NCI-H1436 (cell line): Measurements from ENCODE around the gene EHF.
A peak's percentile ranks its signal among the peaks of the same experiment; 100 is the strongest.
"Not testable (repeated sequence)": the region's sequence is repeated elsewhere in the genome, so short reads cannot be mapped to it uniquely, and the experiment has no call there.

ENCODE experiments used
- DNase-seq: peaks from one replicate; lab custom pipeline; 2025; lab: John Stamatoyannopoulos, UW

EHF gene

DNA sequence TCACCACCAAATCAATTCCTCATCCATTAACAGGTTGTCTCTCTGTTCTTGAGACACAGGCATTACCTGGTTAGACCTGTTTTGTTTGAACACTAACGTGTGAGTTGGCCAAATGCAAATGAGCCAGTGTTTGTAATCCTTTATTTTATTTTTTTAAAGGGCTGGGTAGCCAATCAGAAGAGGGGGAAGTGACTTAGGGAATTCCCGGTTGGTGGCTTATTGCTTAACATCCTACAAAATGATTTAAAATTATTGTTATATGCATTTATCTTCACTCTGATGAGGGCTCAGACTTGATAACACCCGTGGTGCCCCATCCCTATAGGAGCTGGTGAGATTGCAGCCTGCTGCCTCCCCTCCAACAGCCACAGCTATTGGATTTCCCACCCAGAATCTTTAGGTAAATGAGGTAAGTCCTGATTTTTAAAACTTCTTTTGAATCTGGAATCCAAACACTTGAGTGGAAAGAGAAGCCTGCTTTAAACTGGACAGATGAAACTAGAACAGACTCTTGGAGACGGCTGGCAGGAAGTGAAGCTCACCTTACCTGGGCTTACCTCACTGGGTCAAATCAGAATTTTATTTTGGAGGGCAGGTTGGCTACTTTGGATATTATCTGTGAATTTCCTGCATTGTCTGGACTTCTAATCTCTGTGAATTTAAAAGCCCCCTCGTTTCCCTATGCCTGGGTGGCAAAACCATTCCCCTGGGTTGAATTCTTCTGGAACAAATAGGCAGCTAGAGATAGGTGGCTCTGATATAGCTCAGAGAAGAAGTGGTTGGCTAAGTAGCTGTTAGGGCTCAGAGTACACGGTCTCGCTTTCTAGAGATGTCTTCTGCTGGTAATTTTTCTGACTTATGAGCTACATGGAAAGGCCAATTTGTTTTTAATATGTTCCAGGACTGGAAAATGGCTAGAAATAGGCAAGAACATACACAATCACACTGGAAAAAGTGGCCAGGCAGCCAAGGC is at the start of gene EHF:
TSS of gene EHF (plus strand) at position 274 of the 973 bp plus-strand sequence. CDS start 21,538 bp downstream, outside the sequence.
- DNase-seq = no peak

DNA sequence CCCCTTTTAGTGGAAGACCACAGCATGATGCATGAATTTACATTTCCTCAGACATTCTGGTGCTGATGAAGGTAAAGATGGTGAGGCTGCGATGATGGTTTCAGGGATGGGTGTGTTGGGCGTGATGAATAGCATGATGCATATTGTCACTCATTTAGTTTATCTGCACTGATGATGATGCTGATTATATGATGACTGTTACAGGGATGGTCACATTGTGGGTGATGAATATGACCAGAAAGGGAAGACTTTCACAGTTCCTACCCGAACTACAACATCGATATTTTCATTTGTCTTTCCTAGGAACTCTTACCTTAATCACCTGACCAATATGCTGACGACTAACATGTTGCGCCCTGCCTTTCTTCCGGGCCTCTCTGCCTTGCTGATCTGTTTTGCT is 47.4 kb upstream of the EHF start:
- DNase-seq = no peak

DNA sequence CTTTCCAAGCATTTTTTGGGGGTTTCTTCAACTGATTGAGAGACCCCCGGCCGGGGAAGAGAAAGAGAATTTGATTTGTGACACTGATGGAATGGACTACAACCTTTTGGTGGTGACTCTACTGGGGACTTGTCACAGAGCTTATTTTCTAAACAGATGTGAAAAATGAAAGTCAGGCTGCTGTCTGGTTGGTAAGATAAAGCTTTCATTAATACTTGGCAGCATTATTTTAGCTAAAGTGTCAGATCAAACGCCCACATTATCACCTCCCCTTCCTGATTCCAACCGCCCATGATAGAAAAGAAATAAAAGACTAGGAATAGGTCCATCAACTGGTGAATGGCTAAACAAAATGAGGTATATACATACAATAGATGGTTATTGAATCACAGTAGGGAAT is 45.6 kb upstream of the EHF start:
- no peak for DNase-seq

DNA sequence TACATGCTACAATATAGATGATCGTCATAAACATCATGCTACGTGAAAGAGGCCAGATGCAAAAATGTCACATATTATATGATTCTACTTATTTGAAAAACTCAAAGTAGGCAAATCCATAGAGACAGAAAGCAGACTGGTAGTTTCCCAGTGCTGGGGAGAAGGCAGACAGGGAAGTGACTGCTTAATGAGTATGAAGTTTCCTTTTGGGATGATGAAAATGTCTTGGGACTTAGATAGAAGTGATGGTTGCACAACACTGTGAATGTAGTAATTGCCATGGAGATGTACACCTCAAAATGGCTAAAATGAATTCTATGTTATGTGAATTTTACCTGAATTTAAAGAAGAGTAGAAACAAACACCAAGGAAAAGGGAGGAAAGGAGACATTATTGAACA is 45.2 kb upstream of the EHF start:
- no peak for DNase-seq

DNA sequence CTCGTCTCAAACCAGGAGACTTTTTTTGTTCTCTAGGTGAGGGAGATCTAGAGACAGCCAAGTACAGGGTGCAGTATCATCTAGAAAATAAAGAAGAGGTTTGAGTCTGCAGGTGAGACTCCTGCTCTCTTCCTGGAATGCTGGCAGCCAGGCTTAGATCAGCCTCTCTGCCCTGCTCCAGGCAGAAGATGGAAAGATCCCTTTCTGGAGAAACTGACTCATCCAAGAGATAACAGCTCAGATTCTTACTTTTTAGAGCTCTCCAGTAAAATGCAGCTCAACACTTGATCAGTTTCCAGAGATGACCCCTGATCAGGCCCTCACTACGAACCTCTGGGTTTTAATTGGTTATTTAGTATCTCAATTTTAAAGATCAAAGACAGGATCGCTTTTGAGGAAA is 44.6 kb upstream of the EHF start:
- no peak for DNase-seq

DNA sequence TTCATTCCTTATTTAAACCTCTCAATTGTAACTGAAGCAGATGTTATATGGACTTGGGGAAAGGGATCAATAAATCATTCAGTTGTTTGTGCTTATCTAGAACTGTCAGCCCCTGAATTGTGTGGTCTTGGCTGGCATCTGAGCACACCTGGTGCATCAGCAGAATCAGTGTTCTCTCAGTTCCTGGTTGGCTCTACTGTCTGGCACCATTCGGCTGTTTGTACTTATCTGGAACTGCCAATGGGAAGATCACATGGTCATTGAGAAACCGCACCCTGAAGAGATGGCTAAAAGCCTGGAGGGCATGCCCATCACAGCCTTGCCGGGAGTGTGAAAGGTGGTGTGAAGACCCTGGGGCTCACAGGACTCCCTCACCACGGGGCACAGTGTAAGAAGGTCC is 37.1 kb upstream of the EHF start:
- no peak for DNase-seq

DNA sequence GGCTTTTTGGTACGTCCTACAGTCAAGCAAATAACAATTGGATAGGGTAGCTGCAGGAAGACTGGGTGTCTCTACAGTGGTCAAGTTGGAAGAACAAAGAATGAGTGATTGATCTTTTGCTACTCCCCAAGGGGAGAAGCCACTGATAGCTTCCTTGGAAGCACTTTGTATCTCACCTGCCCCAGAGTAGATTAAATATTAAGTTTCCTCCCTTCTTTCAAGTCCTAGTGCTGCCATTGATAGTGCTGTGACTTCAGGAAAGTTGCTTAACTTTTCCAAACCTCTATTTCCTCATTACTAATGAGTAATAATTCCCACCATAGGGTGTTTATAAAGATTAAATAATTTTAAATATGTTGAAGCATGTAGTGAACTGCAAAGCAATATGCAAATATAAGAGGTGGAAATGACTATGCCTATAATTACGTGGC is 35.6 kb upstream of the EHF start:
- DNase-seq = no peak

DNA sequence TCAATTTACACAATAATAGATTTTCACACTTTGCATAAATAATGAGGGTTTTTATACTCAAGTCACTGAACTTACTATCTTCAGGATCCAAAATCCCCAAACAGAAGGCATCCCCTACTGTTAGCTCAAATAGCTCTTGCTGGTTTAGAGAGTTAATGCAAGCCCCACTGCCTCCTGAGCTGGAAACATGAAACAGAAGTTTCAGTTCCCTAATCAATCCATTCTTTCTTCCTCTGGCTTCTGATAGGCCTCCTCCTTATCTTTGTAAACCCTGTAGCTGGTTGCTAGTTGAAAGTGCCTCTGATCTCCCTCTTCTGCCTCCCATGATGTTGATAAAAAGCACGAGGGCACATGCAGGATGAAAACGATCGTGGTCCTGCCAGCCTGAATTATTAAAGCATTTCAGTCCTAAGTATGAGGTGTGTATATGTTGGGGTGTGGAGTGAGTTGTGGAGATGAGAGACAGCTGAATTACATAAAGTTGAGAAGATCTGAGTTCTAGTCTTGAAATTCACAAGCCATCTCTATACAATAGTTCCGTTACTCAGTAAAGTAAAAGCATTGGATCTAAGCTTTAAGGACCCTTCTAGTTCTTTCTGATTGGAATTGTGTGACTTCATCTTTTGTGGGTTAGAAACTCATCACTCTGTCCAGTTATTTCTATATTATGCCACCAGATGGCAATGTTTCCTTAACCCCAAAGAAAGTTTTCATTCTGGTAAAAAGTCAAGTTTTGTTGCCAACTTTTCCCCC is 35.0 kb upstream of the EHF start:
- peak; percentile 25 for DNase-seq

DNA sequence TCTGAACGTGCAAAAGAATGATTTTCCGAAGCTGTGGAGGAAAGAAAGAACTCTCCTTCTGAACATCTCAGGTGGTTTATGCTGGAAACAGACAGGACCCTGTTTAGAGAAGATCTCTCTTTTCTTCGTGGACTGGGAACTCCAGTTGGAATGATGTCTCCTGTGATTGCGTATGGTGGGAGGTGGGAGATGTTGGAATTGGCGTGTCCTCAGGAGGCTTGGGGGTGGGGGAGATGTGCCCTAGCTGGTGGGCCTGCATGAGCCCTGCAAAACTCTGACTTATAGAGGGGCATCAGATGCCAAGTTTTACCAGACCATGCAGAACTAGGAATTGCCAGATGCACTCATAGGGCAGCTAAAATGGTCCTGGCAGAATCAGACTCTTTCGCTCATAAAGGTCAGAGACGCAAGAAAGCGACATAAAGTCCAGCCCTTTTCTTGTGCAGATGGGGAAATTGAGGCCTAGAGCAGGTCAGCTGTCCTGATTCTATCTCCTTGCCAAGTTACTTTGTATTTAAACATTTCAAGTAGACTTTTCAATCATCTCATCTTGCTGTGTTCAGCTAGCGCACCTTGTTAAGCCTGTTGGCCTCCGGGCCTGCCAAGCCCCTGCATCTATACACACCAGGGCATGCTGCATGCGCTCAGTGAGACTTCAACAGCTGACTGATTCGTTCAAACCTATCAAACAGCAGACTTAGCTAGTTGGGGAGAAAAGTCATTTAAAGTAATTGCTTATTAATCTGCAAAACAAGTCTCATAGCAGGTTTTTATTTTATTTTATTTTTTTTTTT is 34.2 kb upstream of the EHF start:
- DNase-seq = no peak

DNA sequence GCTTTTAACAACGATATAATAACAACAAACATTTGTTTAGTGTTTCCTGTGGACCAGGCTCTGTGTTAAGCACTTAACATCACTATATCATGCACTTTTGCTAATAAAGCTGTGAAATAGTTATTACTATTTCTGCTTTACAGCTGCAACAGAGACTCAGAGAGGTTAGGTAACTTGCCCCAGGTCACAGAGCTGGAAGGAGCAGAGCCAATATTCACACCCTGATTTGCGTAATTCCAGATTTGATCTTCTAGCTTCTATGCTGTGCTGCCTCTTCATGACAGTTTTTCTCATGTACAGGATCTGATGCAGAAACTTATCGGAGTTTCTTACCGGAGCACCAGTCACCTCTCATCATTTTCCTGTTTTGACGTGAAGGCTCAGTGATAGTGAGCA is 33.6 kb upstream of the EHF start:
- DNase-seq = no peak

DNA sequence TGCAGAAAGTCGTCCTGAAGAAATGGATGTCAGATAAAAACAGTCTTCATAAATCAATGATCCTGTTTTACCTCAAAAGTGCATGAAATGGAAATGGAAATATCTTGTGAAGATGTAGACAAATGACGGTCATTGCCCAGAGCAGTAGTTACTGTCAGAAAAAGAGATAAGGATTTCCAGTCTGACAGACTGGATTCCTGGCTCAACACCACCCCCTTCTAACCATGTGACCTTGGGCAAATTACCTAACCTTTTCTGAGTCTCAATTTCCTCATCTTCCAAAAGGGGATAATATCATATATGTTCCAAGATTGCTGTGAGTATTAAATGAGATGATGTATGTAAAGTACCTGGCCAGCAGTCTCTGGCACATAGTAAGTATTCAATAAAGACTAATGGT is 32.9 kb upstream of the EHF start:
- no peak for DNase-seq

DNA sequence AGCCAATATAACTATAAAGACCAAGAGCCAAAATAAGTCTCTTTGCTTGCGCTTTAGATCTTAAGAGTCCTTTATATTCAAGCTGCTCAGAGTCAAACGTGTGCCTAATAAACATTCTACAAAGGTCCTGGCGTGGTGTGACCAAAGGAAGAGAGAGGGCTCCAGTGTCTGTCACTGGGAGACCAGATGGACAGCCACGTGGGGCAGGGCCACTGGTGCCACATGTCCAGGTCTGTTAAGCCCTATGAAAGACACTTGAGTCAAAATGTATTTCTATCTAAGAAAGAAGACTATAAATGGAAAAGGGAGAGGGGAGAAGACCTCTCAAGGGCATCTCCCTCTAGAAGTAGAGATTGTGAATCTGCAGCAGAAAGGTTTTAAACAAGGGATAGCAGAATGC is 32.2 kb upstream of the EHF start:
- DNase-seq = no peak

DNA sequence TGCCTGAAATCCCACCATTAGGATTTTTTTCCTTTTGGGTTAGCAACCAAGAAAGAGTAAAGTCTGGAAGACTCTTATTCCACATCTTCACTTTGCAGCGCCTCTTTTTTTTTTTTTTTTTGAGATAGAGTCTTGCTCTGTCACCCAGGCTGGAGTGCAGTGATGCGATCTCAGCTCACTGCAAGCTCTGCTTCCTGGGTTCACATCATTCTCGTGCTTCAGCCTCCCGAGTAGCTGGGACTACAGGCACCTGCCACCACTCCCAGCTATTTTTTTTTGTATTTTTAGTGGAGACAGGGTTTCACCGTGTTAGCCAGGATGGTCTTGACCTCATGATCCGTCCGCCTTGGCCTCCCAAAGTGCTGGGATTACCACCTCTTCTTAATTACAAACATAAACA is 31.7 kb upstream of the EHF start:
- DNase-seq = not testable (repeated sequence)

DNA sequence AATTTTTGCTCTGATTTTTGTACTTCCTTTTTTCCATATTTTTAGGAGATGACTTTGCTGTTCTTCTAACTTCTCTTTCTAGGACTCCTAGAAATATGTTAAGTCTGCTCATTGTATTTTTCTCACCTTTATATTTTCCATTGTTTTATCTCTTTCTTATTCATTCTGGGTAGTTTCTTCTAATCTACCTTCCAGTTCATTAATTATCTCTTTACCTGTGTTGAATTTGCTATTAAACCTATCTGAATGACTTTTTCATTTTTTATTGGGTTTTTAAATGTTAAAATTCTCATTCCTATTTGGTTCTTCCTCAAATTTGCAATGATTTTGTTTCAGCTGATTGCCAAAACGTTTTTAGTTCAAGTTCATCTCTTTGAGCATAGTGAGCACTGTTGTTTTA is 27.8 kb upstream of the EHF start:
- no peak for DNase-seq

DNA sequence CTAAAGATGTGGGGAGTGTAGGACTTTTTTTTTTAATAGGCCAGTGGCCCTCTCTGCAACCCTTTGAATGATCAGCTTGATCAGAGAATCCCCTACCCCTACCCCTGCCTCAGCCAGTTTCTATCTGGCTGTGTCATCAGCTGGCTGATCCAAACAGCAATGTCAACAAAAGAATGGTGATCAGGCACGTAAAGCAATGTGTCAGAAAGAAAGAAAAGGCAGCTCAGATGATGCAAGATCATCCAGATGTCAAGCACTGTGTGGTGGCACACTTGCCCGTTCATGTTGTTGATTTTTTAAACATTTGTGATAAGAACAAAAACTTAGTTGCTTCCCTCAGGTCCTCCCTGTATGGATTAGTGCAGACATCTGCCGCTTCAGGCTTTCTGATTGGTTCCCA is 26.3 kb upstream of the EHF start:
- DNase-seq = no peak

DNA sequence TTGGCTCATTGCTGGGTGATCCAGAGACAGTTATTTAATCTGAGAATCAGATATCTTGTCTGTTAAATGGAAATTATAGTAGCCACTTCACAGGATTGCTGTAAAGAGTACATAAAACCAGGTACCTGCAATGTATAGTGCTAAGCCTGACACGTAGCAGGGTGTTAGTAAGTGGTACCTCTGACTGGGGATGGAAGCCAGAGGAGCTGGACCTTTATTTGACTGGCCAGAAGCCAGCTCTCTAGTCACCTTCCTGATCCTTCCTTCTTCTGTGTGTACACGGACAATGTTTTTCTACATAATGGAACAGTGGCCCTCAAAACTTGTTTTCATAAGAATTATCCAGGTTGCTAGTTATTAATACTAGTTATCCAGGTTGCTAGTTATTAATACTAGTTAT is 25.5 kb upstream of the EHF start:
- DNase-seq = no peak

DNA sequence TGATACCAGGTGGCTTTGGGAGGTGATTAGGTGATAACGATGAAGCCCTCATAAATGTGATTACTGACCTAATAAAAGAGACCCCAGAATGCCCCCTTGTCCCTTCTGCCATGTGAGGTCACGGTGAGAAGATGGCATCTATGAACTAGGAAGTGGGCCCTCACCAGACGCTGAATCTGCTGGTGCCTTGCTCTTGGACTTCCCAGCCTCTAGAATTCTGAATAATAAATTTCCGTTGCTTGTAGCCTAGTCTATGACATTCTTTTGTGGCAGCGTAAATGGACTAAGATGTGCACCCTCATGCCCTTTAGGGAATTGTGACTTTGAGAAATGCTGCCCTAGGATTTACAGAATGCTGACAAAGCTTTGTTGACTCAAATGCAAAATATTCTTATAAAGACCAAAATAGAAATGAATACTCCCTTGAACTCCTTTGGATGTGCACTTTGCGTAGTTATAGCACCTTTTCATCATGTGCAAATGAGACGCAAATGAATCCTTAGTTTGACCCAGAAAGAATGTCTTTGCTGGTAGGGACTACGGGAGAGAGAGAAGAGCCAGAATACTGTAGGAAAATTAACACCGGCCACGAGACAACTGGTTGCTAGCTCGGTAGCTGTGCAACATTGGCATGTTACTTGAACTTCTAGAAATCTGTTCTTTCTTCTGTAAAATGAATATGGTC is 24.8 kb upstream of the EHF start:
- DNase-seq = no peak

DNA sequence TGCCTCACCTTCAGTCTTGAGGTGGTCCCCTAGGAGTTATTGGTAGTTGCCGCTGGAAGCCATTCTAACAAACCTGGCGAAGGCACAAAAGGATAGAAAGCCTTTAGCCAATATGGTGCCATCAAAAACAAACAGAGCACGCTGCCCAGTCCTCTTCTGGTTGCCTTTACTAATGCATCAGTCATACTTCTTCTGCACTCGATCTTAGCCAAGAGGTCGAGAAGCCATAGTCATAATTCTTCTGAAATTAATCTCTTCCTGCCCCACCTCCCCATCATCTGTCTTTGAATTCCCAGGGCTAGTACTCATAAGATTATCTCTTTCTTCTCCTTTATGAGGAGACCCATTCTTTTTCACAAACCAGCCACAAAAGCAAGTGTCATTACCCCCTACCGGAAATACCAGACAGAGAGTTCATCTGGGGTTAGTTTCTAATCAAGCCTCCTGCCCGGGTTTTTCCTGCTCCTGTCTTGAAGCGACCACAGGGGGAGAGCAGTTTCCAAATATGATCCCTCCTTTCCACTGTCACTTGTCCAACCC is 21.4 kb upstream of the EHF start:
- no peak for DNase-seq

DNA sequence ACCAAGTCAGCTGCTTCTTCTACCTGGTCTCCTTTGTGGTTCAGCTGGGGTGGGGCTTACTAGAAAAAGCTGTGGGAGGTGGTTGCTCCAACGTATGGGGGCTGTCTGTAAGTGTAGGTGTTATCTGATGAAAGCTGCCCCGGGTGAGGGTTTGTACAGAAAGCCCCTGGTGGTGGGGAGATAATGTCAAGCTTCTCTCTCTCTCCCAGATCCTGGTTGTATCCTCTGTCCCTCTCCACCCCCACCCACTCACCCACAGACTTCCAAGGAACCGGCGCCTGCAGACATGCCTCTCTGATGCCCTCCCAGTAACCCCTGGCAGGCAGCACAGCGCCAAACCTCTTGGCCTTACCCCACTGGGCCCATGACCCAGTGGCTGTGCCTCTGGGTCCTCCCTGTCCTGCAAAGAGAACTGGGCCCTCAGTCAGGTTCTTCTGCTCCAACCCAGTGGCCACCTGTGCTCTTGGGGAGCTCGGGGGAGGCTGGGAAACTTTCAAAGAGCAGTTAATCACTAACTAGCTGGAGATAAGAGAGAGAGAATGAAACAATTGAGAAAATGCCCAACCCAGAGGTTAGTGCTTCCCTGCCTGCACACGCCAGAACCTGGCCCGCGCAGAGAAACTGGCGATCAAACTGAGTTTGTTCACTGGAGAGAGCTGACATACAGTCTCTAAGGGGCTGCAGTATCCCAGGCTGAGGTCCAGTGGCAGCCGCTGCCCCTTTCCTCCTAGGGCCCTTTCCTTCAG is 20.4 kb upstream of the EHF start:
- no peak for DNase-seq

DNA sequence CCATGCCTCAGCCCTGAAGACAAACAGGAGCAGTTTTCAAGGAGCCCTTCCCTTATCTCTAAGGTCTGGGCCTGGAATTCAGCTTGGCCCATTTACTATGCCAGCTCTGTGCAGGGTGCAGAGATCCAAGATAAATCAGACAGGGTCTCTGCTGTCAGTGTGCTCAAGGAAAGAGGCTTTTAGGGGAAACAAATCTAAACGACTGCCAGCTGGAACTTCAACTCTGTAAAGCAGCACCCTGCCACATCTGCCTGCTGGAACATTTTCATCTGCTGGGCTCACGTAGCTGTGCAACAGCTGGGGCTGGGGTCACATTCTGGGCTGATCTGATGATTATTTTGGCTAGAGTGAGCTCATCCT is 19.8 kb upstream of the EHF start:
- no peak for DNase-seq

DNA sequence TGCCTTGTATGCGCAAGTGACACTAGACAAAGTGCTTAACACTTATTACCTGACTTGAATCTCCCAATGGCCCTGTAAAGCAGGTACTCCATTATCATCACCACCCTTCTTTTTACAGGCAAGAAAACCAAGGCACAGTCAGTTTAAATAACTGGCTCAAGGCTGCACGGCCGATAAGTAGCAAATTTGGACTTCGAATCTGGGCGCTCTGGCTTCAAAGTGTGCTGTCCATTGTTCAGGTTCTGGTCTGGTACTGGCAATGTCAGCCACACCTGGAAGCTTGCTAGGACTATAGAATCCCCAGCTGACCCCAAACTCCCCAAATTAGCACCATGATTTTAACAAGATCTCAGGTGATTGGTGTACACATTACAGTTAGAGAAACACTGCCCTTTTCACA is 19.3 kb upstream of the EHF start:
- no peak for DNase-seq
